Adrenal gland (tissue), 12 donors: Measurements from ENCODE around the gene EIPR1. TPM values are rescaled to one million over a fixed set of nuclear protein-coding genes. Genes with fewer than 3 reads are reported as not detected.

Experiments
- DNase-seq, 7 donors: peaks; one replicate each; pipeline ENCODE4 v3.0.0-alpha.2; 2019 to 2020
- H3K27ac ChIP-seq, 5 donors: fragments of 200-600 bp; sonication (generic) in 4 of 5; 1 replicate in 3 of 5; 2 replicates in 2 of 5; pipeline versions ENCODE4 v1.5.1 to v1.8.0; 2016 to 2020; ENCODE audit warnings: mild to moderate bottlenecking in 1 of 5
- H3K27me3 ChIP-seq: fragments of 200-600 bp; 2 replicates; pipeline ENCODE4 v1.8.0; 2021
- H3K36me3 ChIP-seq, 2 donors: fragments of 200-600 bp; replicated peaks in 1 of 2; 1 replicate in 1 of 2; 2 replicates in 1 of 2; pipeline versions ENCODE4 v1.5.1 to v1.8.0; 2018 to 2022
- H3K4me1 ChIP-seq, 2 donors: fragments of 200-600 bp; replicated peaks in 1 of 2; 1 replicate in 1 of 2; 2 replicates in 1 of 2; pipeline versions ENCODE4 v1.5.1 to v1.8.0; 2018 to 2021
- H3K4me3 ChIP-seq, 4 donors: fragments of 200-600 bp; sonication (generic) in 3 of 4; one replicate each; pipeline ENCODE4 v1.5.1; 2016 to 2018
- H3K9me3 ChIP-seq, 3 donors: fragments of 200-600 bp; sonication (generic) in 1 of 3; replicated peaks in 1 of 3; 1 replicate in 2 of 3; 2 replicates in 1 of 3; pipeline versions ENCODE4 v1.5.1 to v1.8.0; 2016 to 2021
- CTCF ChIP-seq, 6 experiments: fragments of 450-650 bp in 4 of 6; fragments of 200-600 bp in 2 of 6; sonication (generic) in 1 of 6; IDR thresholded peaks; 1 replicate in 5 of 6; 2 replicates in 1 of 6; pipeline versions ENCODE4 v1.5.1 to v1.8.0; 2016 to 2021; ENCODE audit warnings: antibody characterized with exemption in 6 of 6, mild to moderate bottlenecking in 2 of 6, moderate library complexity in 1 of 6
- POLR2A ChIP-seq, 2 donors: fragments of 450-650 bp; IDR thresholded peaks; one replicate each; pipeline ENCODE4 v1.6.1; 2017; ENCODE audit warnings: antibody characterized with exemption in 2 of 2, mild to moderate bottlenecking in 2 of 2, moderate library complexity in 1 of 2
- WGBS, 4 donors: extraction: QIAGEN DNeasy Blood & Tissue Kit in 2 of 4; methylation state at CpG; one replicate each; pipeline versions ENCODE4 v1.1.5 to v1.1.7; 2013 to 2017; 5-methylcytosine and 5-hydroxymethylcytosine counted together
- intact Hi-C, 2 donors: fragments of 100-400 bp; cut with DNase I; formaldehyde crosslinking; loops; one replicate each; pipeline versions ENCODE4 v1.14.1 to v1.15.0; 2022 to 2023
- polyA plus RNA-seq, 3 donors: library from polyadenylated mRNA; stranded (reverse); fragments of 200-250 nt in 2 of 3; fragments of 350-450 nt in 1 of 3; fragmentation: Illumina TruSeq in 1 of 3; extraction: RNeasy Lipid Tissue Mini Kit (QIAGEN cat#74804) in 1 of 3; gene quantifications; one replicate each; pipeline ENCODE4 v1.2.3, GENCODE V29; 2013 to 2014
- total RNA-seq, 9 donors: library from RNA; depleted of rRNA in 4 of 9; stranded (reverse); fragments of >200 nt in 4 of 9; fragments of 120-200 nt in 1 of 9; fragmentation: NEBNext Ultra II Directional in 1 of 9; extraction: Animal tissue kit (Norgen Biotek cat#: 25700) in 1 of 9; gene quantifications; one replicate each; pipeline versions ENCODE4 v1.1.0 to v1.2.4, GENCODE V29; 2013 to 2023
- donor health status: healthy with polysubstance abuse.
- donor health status: Bipolar disorder and iron deficiency.
- donor health status: DM: yes; HTN: yes; CAD: no.
- donor health status: DM: no; HTN: no; CAD: no.
- donor health status: DM: no; HTN: no; CAD: no.
- donor health status: DM: yes; HTN: yes; CAD: no.

EIPR1 gene
- total and polyA plus RNA-seq, 12 donors = 10.3 to 37.9 (median 28.5) TPM

GRCh38 chr2:3192281-3192818 is 185.3 kb downstream of the EIPR1 start:
- Histone ChIP-seq H3K27ac (no peak overlapping the region), H3K36me3 (peaks cover 0 to 6% of the 10 kb centered on the region in 2 donors), H3K4me3 (no peak overlapping the region), H3K27me3 (no peaks in the 10 kb centered on the region), H3K4me1 (peaks cover 0 to 4% of the 10 kb centered on the region in 2 donors), H3K9me3 (no peaks in the 10 kb centered on the region)
- no peak for TF ChIP-seq POLR2A (IDR thresholded peaks at IDR 0.05)
- TF ChIP-seq CTCF (IDR thresholded peaks at IDR 0.05) = no peak
- 96 to 100% (median 97%) methylated on average over 7 to 17 of the region's 17 CpGs for WGBS, 4 donors
- intact Hi-C loops = no loop called here
- DNase-seq = no peak

- H3K27ac ChIP-seq = no peak overlapping the region
- TF ChIP-seq CTCF (IDR thresholded peaks at IDR 0.05) (no peak), POLR2A (IDR thresholded peaks at IDR 0.05) (no peak)
- 93 to 98% (median 95%) methylated on average over 7 to 8 of the region's 8 CpGs for WGBS, 4 donors
- H3K27me3 ChIP-seq = no peaks in the 10 kb centered on the region
- H3K9me3 ChIP-seq = no peaks in the 10 kb centered on the region
- intact Hi-C loops = loop anchor here in 1 of 2 donors (10.0 kb wide), 1 partner anchor 265 kb away; no protein-coding TSS in a partner anchor
- H3K4me1 ChIP-seq = peaks cover 0 to 4% of the 10 kb centered on the region in 2 donors
- H3K36me3 ChIP-seq = peaks cover 0 to 6% of the 10 kb centered on the region in 2 donors
- no peak for DNase-seq
- H3K4me3 ChIP-seq = no peak overlapping the region
Observed at GRCh38 chr2:3189961-3190360, 187.7 kb downstream of the EIPR1 start.

GRCh38 chr2:3189076-3189591 is 188.5 kb downstream of the EIPR1 start:
- no peak for TF ChIP-seq POLR2A (IDR thresholded peaks at IDR 0.05)
- TF ChIP-seq CTCF (IDR thresholded peaks at IDR 0.05) = no peak
- no peaks in the 10 kb centered on the region for H3K27me3 ChIP-seq
- no peaks in the 10 kb centered on the region for H3K9me3 ChIP-seq
- intact Hi-C loops = loop anchor here in 1 of 2 donors (10.0 kb wide), 1 partner anchor 266 kb away; no protein-coding TSS in a partner anchor
- DNase-seq = no peak
- H3K4me1 ChIP-seq = peaks cover 0 to 4% of the 10 kb centered on the region in 2 donors
- H3K4me3 ChIP-seq = no peak overlapping the region
- H3K36me3 ChIP-seq = peaks cover 0 to 6% of the 10 kb centered on the region in 2 donors
- WGBS, 4 donors = 86 to 93% (median 90%) methylated on average over 15 to 26 of the region's 26 CpGs
- H3K27ac ChIP-seq = no peak overlapping the region

GRCh38 chr2:3188405-3188946 is 189.1 kb downstream of the EIPR1 start:
- Histone ChIP-seq H3K9me3 (no peaks in the 10 kb centered on the region), H3K4me3 (no peak overlapping the region), H3K27me3 (no peaks in the 10 kb centered on the region), H3K36me3 (peaks cover 0 to 6% of the 10 kb centered on the region in 2 donors), H3K27ac (no peak overlapping the region), H3K4me1 (peaks cover 0 to under 1% of the 10 kb centered on the region in 2 donors)
- TF ChIP-seq POLR2A (IDR thresholded peaks at IDR 0.05) (no peak), CTCF (IDR thresholded peaks at IDR 0.05) (no peak)
- DNase-seq = no peak
- intact Hi-C loops = loop anchor here in 1 of 2 donors (10.0 kb wide), 1 partner anchor 266 kb away; no protein-coding TSS in a partner anchor
- WGBS, 4 donors = 96 to 97% (median 97%) methylated on average over 15 to 21 of the region's 21 CpGs
